Activated CD8-positive, alpha-beta memory T cell treated with anti-CD3 and anti-CD28 coated beads for 24 hours (primary cell): ENCODE measurements around the gene MEF2B.
A peak's percentile ranks its signal among the peaks of the same experiment; 100 is the strongest.
"Not testable (repeated sequence)": the region's sequence is repeated elsewhere in the genome, so short reads cannot be mapped to it uniquely, and the experiment has no call there.

Experiments
- DNase-seq: peaks from one replicate; pipeline ENCODE4 v3.0.0-alpha.2; 2020

MEF2B gene

DNA sequence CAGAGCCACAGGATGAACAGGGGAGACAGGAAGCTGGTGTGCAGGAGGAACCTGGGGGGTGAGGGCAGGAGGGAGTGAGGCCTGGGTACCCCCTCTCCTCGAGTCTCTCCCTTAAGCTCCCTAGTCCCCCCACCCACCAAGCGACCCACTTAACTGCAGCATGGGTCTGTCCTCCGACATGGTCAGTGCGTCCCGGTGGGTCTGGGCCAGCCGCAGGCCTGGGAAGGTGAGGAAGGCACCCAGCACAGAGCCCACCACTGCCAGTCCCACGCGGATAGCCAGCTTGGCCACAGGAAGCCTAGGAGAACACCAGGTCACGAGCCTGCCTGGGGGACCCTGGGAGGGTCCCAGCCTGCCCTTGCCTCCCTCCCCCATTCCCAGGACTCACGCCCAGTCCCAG is 48.7 kb downstream of the MEF2B start:
- no peak for DNase-seq

DNA sequence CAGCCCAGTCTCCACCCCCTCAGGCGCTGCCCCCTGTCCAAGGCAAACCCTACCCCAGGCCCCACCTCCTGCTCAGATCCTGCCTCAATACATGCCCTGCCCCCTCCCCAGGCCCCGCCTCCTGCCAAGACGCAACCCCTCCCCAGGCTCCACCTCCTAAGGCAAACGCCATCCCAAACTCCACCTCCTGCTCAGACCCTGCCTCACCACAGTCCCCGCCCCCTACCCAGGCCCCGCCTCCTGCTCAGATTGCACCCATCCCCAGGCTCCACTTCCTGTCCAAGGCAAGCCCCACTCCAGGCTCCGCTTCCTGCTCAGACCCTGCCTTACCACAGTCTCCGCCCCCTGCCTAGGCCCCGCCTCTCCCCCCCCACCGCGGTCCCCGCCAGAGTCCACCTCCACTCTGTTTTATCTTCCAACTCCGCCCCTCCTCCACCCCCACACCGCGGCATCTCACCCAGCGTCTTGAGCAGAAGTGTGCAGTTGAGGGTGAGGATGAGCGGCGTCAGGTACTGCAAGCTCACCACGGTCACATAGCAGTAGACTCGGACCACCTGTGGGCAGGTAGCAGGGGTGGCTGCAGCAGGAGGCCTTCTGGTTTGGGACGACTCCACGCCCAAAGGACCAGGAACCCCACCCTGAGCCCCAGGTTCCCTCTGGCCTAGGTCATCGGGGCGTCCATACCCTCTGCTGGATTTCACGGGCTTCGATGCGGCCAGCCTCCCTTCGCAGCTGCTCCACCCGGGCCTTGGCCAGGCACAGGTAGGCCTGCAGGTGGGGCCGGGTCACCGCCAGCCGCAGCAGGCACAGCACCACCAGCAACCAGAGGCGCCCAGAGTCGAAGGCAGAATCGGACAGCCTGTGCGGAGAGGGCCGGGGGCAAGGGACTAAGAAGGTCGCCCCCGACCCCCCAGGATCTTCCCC is 49.5 kb downstream of the MEF2B start:
- no peak for DNase-seq

DNA sequence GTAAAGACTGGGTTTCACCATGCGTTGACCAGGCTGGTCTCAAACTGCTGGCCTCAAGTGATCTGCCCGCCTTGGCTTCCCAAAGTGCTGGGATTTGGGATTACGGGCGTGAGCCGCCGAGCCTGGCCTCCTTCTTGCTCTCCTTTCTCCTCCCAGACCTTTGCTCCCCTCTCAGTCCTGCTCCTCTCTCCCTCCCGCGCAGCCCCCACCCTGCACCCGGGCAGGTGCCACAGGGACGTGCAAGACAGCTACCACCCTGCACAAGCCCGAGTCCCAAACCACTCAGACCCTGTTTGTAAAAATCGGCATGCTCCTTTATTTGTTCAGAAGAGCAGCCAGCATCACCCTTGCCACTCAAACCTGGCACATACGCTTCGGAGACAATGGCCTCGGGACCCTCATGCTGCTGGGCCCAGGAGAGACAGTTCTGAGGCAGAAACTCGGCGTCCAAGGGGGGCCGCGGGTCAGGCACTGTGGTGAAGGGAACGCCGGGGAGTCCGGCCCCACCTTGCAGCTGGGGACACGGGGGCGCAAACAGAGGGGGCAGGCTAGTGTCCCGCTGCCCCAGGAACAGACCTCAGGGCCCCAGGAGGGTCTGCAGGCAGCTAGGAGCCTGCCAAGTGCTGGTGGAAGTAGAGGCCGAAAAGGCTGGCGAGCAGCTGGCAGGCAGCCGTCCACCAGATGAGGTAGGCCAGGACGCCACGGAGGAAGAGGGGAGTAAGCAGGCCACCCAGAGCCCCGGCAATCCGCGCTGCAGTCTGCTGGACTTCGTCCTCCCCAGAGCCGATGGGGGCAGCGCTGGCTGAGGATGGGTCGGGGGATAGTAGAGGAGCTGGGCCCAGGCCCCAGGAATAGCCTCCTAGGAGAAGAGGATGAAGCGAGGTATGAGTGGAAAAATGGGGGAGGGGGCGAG is 50.5 kb downstream of the MEF2B start:
- no peak for DNase-seq

DNA sequence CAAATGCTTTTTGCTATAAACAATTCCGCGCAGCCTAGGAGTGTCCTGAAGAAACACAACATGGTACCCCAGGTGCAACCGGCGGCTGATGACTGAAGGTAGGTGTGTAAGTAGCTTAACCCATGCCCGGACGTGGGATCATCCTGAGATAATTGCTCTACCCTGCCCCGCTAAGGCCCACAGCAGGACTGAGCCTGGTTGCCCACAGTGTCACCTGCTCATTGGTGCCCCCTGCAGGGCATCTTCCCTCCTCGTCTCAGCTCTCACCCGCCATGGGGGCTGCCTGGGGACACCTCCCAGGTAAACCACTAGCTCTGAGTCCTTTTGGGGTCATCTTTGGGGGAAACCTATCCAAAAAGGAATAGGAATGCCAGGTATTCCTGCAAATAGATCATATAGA is 54.1 kb downstream of the MEF2B start:
- peak; percentile 78 for DNase-seq

DNA sequence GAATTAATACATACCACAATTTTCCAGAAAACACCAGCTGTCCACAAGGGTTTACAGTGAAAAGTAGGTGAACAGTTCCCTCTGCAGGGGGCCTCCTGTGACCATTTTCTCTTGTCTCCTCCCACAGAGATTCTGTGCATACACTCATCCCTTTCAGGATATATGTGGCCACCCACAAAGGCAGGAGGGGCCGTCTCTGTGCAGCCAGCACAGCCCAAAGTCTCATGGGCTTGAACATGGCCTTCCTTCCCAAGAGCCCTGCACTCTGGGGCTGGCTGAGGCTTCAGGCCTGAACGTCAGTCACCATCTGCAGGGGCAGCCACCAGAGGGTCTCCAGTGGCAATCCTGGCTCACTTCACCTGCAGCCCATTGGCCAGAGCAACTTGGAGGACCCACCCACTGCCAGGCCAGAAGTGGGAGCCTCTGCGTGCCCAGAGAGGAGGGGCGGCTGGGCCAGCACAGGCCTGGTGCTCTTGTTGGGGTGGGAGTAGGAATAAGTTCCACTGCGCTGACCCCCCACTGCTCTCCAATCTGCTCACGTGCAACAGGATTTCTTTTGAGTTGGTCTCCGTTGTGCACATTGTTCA is 56.9 kb downstream of the MEF2B start:
- DNase-seq, result no peak

DNA sequence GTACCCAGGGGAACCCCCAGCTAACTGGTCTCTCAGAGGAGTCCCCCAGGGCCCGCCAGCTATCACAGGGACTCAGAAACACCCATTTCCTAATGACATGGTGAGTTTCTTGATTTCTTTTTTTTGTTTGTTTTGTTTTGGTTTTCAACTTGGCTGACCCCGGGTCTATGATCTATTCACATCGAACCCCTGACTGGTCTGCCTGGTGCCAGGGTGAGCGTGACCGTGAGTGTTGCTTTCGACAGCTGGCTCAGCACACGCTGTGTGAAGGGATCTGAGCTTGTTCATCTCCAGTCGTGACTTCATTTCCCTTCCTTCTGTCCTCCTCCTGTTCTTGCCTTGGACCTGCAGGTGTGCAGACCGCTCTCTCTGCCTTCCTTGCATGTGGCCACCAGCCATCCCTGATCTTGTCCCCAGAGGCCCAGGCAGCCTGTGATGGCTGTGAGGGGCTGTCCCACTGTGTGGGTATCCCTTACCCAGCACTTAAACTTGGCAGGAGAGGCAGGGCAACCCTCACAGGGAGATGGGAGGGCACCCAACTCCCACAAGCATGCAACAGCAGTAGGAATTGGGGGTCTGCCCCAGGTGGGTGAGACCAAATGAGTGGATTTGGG is 58.0 kb downstream of the MEF2B start:
- no peak for DNase-seq

DNA sequence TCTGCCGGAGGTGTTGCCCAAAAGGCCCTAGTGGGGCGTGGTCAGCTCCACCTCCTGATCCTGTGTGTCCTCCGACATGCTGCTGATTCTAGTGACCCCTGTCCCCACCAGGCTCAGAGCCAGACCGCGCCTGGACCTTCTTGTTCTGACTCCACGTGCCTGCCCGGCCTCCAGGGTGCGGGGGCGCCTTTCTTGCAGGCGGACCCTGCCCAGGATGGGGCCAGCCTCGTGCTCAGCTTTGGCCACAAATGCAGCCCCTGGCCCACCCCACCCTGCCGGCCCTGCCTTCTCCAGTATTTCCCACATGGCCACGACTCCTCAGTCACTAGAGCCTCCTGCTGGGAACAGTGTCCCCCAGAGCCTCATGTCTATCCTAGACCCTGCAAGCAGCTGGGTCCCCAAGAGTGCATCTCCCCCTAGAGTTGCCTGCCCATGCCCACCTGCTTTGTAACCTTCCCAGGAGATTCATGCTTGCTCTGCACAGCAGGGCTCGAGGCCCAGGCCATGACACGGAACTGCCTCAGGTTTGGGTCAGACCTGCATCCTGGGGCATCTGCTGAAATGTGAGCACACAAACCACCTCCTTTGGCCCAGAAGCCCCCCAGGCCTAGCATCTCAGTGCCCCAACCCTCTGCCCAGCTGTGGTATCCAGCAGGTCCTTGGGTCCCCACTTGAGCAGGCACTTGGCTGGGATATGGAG is 58.8 kb downstream of the MEF2B start:
- DNase-seq, result no peak

DNA sequence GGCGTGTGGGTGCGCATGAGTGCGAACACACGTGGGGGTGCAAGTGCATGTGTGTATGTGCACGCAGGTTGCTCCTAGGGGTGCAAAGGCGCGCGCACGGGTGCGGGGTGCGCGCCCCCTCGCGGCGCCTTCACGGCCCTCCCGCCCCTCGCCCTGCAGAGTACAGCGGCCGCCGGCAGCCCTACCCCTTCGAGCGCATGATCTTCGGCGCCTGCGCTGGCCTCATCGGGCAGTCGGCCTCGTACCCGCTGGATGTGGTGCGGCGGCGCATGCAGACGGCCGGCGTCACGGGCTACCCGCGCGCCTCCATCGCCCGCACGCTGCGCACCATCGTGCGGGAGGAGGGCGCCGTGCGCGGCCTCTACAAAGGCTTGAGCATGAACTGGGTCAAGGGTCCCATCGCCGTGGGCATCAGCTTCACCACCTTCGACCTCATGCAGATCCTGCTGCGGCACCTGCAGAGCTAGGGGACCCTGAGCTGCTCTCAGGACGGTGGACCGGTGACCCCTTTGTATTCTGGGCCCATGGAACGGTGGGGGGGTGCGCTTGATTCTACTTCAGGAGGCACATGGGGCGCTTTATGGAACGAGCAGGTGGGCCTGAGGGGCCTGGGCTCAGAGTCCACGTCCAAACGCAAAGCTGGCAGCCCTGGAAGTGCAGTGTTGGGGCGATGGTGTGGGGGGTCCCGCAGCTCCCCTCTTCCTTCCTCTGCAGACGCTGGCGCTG is 59.5 kb downstream of the MEF2B start:
- no peak for DNase-seq

DNA sequence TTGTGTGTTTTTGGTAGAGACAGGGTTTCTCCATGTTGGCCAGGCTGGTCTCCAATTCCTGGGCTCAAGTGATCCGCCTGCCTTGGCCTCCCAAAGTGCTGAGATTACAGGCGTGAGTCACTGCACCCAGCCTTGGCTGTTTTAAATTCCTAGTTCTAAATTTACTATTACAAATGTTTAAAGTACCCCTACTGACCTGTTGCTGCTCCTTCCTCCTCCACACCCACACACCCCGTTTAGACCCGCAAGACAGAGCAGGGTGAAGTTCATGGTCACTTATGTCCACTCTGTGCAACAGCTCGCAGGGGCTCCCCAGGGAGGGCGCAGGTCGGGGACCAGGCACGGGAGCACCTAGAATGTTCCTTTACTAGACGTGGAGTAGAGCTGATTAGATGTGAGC is 60.5 kb downstream of the MEF2B start:
- DNase-seq, result no peak

DNA sequence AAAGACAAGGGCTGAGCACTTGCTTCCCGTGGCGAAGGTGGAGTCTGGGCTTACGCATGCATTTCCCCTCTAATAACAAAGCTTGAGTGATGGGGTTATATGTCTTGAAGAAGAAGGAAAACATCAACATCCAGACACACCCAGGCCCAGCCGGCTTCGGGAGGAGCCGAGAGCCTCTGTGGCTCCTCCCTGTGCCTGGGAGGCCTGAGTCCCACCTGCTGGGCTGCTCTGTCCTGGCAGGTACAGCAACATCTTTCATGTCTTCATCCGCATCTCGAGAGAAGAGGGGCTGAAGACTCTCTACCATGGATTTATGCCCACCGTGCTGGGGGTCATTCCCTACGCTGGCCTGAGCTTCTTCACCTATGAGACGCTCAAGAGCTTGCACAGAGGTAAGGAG is 62.4 kb downstream of the MEF2B start:
- DNase-seq, result no peak

DNA sequence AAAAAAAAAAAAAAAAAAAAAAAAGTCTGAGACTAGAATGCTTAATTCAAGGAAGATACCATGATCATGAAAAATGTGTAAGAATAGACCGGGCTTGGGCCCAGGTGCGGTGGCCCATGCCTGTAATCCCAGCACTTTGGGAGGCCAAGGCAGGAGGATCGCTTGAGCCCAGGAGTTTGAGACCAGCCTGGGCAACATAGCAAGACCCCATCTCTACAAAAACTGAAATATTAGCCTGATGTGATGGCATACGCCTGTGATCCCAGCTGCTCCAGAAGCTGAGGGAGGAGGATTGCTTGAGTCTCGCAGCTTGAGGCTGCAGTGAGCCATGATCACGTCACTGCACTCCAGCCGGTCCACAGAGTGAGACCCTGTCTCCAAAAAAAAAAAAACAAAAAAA is 63.1 kb downstream of the MEF2B start:
- DNase-seq, result not testable (repeated sequence)

DNA sequence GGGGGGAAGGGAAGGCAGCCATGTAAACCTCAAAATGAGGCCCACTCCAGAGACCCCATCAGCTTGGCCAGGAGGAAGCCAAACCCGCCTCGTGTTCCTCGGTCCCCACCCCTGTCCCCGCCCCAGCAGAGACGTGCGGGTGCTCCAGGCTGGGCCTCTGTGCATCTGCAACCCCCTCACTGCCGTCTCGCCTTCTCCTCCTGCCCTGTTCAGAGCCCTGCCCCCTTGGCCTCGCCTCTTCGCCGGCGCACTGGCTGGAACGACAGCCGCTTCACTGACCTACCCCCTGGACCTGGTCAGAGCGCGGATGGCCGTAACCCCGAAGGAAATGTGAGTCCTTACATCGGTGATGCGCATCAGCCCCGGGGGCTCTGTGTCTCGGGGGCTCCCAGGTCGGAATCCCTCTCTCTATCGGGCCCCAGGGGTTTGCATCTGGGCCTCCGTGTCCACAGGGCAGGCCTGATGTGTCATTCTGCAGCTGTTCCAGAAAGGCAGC is 64.0 kb downstream of the MEF2B start:
- no peak for DNase-seq

DNA sequence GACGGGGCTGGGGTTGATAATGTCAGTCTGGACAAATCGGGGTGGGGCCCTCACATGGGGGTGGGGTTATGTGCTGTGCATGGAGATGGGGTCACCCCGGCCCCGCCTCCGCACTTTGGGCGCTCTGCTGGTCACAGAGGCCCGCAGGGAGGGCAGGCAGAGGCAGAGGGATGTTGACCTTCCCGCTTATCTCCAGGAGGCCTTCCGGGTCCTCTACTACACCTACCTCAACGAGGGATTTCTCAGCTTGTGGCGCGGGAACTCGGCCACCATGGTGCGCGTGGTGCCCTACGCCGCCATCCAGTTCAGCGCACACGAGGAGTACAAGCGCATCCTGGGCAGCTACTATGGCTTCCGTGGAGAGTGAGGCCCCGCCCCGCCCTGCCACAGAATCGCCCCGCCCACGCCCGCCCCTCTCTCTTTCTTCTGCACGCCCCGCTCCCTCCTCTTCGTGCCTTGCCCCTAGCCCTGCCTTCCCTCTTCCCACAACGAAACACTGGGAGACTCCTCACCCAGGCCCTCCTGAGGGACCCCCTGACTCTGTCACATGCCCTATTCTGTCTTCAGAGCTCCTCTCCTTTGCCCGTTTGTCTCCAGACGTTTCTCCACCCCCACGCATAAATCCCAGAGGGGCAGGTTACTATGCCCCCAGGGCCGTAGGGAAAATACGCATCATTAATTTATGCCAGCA is 64.6 kb downstream of the MEF2B start:
- no peak for DNase-seq

DNA sequence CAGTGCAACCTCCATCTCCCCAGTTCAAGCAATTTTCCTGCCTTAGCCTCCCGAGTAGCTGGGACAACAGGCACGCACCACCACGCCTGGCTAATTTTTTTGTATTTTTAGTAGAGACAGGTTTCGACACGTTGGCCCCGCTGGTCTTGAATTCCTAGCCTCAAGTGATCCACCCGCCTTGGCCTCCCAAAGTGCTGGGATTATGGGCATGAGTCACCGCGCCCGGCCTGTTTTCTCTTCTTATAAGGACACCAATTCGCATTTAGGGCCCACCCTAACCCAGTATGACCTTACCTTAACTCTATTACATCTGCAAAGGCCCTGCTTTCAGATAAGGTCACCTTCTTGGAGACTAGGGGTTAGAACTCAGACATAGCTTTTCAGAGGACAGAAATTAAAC is 66.9 kb downstream of the MEF2B start:
- no peak for DNase-seq

DNA sequence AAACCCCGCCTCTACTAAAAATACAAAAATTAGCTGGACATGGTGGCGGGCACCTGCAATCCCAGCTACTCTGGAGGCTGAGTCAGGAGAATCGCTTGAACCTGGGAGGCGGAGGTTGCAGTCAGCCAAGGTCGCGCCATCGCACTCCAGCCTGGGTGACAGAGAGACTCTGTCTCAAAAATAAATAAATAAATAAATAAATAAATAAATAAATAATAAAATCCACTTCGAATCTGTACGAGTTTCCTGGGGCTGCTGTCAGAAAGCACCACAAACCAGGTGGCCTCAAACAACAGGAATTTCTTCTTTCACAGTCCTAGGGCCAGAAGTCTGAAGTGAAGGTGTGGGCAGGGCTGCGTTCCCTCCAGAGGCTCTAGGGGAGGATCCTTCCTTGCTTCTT is 67.5 kb downstream of the MEF2B start:
- not testable (repeated sequence) for DNase-seq

DNA sequence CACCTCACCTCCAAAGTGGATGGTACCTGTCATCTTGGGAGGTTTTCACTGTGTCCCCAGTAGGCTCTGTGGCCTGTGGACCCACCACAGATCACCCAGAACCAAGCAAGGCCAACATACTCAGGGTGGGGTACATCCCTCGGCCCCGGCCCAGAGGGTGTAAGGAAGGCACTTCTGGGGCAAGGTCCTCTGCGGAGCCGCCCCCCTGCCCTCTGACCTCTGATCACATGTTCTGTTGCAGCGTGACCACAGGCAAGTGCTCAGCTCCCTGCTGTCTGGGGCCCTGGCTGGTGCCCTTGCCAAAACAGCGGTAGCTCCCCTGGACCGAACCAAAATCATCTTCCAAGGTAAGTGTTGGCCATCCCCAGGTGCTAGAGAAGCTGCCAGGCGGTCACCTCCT is 68.5 kb downstream of the MEF2B start:
- DNase-seq, result no peak

DNA sequence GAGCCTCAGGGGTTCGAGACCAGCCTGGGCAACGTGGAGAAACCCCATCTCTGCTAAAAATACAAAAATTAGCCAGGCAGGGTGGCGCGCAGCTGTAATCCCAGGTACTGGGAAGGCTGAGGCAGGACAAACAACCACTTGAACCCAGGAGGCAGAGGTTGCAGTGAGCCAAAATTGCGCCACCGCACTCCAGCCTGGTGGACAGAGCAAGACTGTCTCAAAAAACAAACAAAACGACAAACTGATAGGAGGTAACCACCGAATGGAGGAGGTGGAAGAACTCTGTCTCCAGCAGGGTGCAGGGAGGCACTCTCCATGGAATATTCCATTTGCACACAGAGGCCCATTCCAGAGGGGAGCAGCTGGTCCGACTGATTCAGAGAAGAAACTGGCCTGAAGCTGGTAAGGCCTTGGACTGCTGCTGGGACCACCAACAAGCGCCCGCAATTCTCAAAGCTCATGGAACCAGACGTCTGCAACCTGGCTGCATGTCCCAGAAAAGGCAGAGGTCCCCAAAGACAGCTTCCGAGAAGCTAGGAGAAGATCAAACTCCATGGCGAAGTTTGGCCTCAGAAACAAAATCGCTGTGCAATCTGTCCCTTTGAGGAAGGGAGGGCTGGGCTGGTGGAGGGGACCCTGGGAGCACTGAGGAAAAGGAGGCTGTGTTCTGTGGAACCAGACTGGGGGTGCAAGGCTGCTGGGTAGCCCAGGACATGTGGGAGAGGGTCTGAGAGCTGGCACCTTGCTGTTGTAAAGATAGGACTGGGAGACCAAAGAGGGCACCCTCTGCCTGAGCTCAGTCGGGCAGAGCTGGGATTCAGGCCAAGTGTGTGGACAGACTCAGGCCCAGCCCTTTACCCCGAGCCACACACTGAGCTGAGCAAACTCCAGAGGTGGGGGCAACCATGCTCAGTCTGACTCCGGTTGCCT is 71.1 kb downstream of the MEF2B start:
- DNase-seq, result no peak

DNA sequence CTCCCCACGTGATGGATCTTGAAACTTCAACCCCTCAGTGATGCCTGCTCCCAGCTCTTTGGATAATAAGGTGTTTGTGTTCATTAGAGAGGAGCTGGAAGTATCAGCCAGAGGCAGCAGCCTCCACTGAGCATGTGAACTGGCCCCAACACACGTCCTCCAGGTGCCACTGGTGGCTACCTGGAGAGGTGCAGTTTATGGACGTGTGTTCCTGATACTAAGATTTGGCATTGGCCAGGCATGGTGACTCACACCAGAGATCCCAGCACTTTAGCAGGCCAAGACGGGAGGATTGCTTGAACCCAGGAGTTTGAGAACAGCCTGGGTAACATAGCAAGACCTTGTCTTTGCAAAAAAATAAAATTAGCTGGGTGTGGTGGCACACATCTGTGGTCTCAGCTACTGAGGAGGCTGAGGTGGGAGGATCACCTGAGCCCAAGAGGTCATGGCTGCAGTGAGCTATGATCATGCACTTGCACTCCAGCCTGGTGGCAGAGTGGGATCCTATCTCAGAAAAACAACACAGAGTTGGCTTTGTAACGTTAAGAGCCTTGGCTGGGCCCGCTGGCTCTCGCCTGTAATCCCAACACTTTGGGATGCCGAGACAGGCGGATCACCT is 71.9 kb downstream of the MEF2B start:
- DNase-seq, result no peak
